IMR-90 (cell line): ENCODE data around the gene HMBS. TPM values are rescaled to one million over a fixed set of nuclear protein-coding genes. Genes with fewer than 3 reads are reported as not detected.
A peak's percentile ranks its signal among the peaks of the same experiment; 100 is the strongest.

Experiments used
- ATAC-seq: fragments of 200-7000 bp; cut with Tn5 transposase; 2 replicates; pipeline ENCODE4 v1.9.1; 2020; ENCODE audit warnings: low read depth, mild to moderate bottlenecking, moderate library complexity
- BruUV-seq: library from RNA; stranded (reverse); fragments of 400-500 nt; replicated peaks from 2 replicates; lab custom pipeline; 2021; lab: Mats Ljungman, UMichigan
- CTCF ChIA-PET: fragments of 300-600 bp; formaldehyde crosslinking; extraction: SDS; loops from one replicate; lab custom pipeline; 2021; ENCODE audit warnings: antibody characterized with exemption; lab: Yijun Ruan, JAX
- POLR2A ChIA-PET: fragments of 300-600 bp; sonication (Branson Sonifier 250); formaldehyde crosslinking; loops from one replicate; lab custom pipeline; 2022; ENCODE audit warnings: antibody characterized with exemption; ENCODE audit not compliant: unreplicated experiment; lab: Charles Lee
- DNase-seq: peaks from one replicate; pipeline ENCODE4 v3.0.0; 2013
- H2AFZ ChIP-seq: replicated peaks from 2 replicates; pipeline ENCODE3; 2013; ENCODE audit warnings: low read length, mild to moderate bottlenecking; ENCODE audit not compliant: poor library complexity
- H2AK5ac ChIP-seq: 2 replicates; pipeline ENCODE4 v1.6.1; 2013; ENCODE audit warnings: low read depth, low read length, inconsistent platforms
- H2AK9ac ChIP-seq: replicated peaks from 2 replicates; pipeline ENCODE3; 2013; ENCODE audit warnings: mild to moderate bottlenecking, low read depth, low read length, moderate library complexity; ENCODE audit not compliant: poor library complexity
- H2BK120ac ChIP-seq: 2 replicates; pipeline ENCODE4 v1.6.1; 2013; ENCODE audit warnings: low read depth, low read length, inconsistent platforms
- H2BK15ac ChIP-seq: 3 replicates; pipeline ENCODE4 v1.6.1; 2013; ENCODE audit warnings: low read depth, low read length, inconsistent platforms
- H2BK20ac ChIP-seq: 2 replicates; pipeline ENCODE4 v1.6.1; 2013; ENCODE audit warnings: low read depth, mild to moderate bottlenecking, inconsistent platforms, low read length, moderate library complexity
- H2BK5ac ChIP-seq: 2 replicates; pipeline ENCODE4 v1.6.1; 2013; ENCODE audit warnings: mild to moderate bottlenecking, low read depth, low read length, inconsistent platforms; ENCODE audit not compliant: poor library complexity, severe bottlenecking
- H3K14ac ChIP-seq: replicated peaks from 2 replicates; pipeline ENCODE4 v1.6.1; 2013; ENCODE audit warnings: low read depth, low read length, inconsistent platforms
- H3K18ac ChIP-seq: 2 replicates; pipeline ENCODE4 v1.6.1; 2013; ENCODE audit warnings: low read depth, low read length, control low read depth
- H3K23ac ChIP-seq: 2 replicates; pipeline ENCODE4 v1.6.1; 2013; ENCODE audit warnings: low read depth, low read length, inconsistent platforms
- H3K27ac ChIP-seq: 2 replicates; pipeline ENCODE4 v1.5.1; 2013; ENCODE audit warnings: mild to moderate bottlenecking, control low read depth, low read length; ENCODE audit not compliant: insufficient read depth
- H3K27me3 ChIP-seq: 2 replicates; pipeline ENCODE4 v1.6.1; 2013; ENCODE audit warnings: low read length; ENCODE audit not compliant: control insufficient read depth, insufficient read depth
- H3K36me3 ChIP-seq: 2 replicates; pipeline ENCODE4 v1.6.1; 2013; ENCODE audit warnings: low read length, mixed read lengths; ENCODE audit not compliant: control insufficient read depth, insufficient read depth
- H3K4ac ChIP-seq: 2 replicates; pipeline ENCODE4 v1.6.1; 2013; ENCODE audit warnings: low read depth, low read length, inconsistent platforms
- H3K4me1 ChIP-seq: 2 replicates; pipeline ENCODE4 v1.6.1; 2013; ENCODE audit warnings: low read length, mixed read lengths; ENCODE audit not compliant: control insufficient read depth, insufficient read depth
- H3K4me2 ChIP-seq: 2 replicates; pipeline ENCODE4 v1.6.1; 2013; ENCODE audit warnings: low read depth, mild to moderate bottlenecking, control low read depth, low read length, moderate library complexity
- H3K4me3 ChIP-seq: 2 replicates; pipeline ENCODE4 v1.5.1; 2013; ENCODE audit warnings: low read depth, mild to moderate bottlenecking, control low read depth, low read length, moderate library complexity; ENCODE audit not compliant: insufficient read depth
- H3K56ac ChIP-seq: 2 replicates; pipeline ENCODE4 v1.6.1; 2013; ENCODE audit warnings: low read length, inconsistent platforms; ENCODE audit not compliant: insufficient read depth; ENCODE audit errors: extremely low read depth
- H3K79me1 ChIP-seq, 2 experiments: 2 replicates each; pipeline ENCODE4 v1.6.1; 2013; ENCODE audit warnings: low read length in 2 of 2, inconsistent platforms in 1 of 2, low read depth in 1 of 2
- H3K9ac ChIP-seq: 2 replicates; pipeline ENCODE4 v1.6.1; 2013; ENCODE audit warnings: low read depth, low read length, control low read depth
- H3K9me1 ChIP-seq: 2 replicates; pipeline ENCODE4 v1.6.1; 2013; ENCODE audit warnings: low read length, inconsistent platforms; ENCODE audit not compliant: insufficient read depth
- H3K9me3 ChIP-seq: 2 replicates; pipeline ENCODE4 v1.6.1; 2013; ENCODE audit warnings: low read length; ENCODE audit not compliant: control insufficient read depth, insufficient read depth
- H4K20me1 ChIP-seq: 2 replicates; pipeline ENCODE4 v1.6.1; 2013; ENCODE audit warnings: low read length, inconsistent platforms; ENCODE audit not compliant: insufficient read depth
- H4K5ac ChIP-seq: 2 replicates; pipeline ENCODE4 v1.6.1; 2013; ENCODE audit warnings: mild to moderate bottlenecking, low read depth, low read length, control low read depth
- H4K8ac ChIP-seq, 2 experiments: 2 replicates each; pipeline ENCODE4 v1.6.1; 2013; ENCODE audit warnings: low read depth in 2 of 2, low read length in 2 of 2, control low read depth in 1 of 2, inconsistent platforms in 1 of 2
- H4K91ac ChIP-seq: 2 replicates; pipeline ENCODE4 v1.6.1; 2013; ENCODE audit warnings: low read depth, low read length, inconsistent platforms; ENCODE audit not compliant: insufficient read depth
- BHLHE40 ChIP-seq: fragments of 150-350 bp; IDR thresholded peaks from 2 replicates; pipeline ENCODE4 v1.6.1; 2016; ENCODE audit warnings: mild to moderate bottlenecking, low read depth, low read length
- CEBPB ChIP-seq: IDR thresholded peaks from 2 replicates; pipeline ENCODE4 v1.6.1; 2012; ENCODE audit warnings: low read depth, low read length, improper control_type of control experiment
- CHD1 ChIP-seq: IDR thresholded peaks from 2 replicates; pipeline ENCODE4 v1.6.1; 2012; ENCODE audit warnings: low read depth, low read length, improper control_type of control experiment
- FOS ChIP-seq: fragments of 150-350 bp; IDR thresholded peaks from 2 replicates; pipeline ENCODE4 v1.6.1; 2016; ENCODE audit warnings: low read depth, low read length
- MAFK ChIP-seq: IDR thresholded peaks from 2 replicates; pipeline ENCODE4 v1.6.1; 2012; ENCODE audit warnings: low read depth, low read length, improper control_type of control experiment
- MAZ ChIP-seq: IDR thresholded peaks from 2 replicates; pipeline ENCODE4 v1.6.1; 2012; ENCODE audit warnings: low read depth, mild to moderate bottlenecking, low read length, improper control_type of control experiment, moderate library complexity, borderline replicate concordance
- MXI1 ChIP-seq: IDR thresholded peaks from 2 replicates; pipeline ENCODE4 v1.6.1; 2012; ENCODE audit warnings: low read depth, mild to moderate bottlenecking, low read length, moderate library complexity, borderline replicate concordance
- NFE2L2 ChIP-seq: fragments of 150-350 bp; IDR thresholded peaks from 2 replicates; pipeline ENCODE4 v1.6.1; 2016; ENCODE audit warnings: low read depth, mild to moderate bottlenecking, low read length
- POLR2A ChIP-seq: IDR thresholded peaks from 2 replicates; pipeline ENCODE4 v1.6.1; 2012; ENCODE audit warnings: mild to moderate bottlenecking, low read depth, low read length
- RAD21 ChIP-seq: IDR thresholded peaks from 2 replicates; pipeline ENCODE4 v1.6.1; 2012; ENCODE audit warnings: low read length, improper control_type of control experiment
- RCOR1 ChIP-seq: IDR thresholded peaks from 2 replicates; pipeline ENCODE4 v1.6.1; 2012; ENCODE audit warnings: mild to moderate bottlenecking, low read length, improper control_type of control experiment; ENCODE audit not compliant: insufficient replicate concordance
- RFX5 ChIP-seq: IDR thresholded peaks from 2 replicates; pipeline ENCODE4 v1.8.0; 2012; ENCODE audit warnings: low read depth, mild to moderate bottlenecking, low read length, moderate library complexity
- SMC3 ChIP-seq: fragments of 150-350 bp; IDR thresholded peaks from 2 replicates; pipeline ENCODE4 v1.6.1; 2016; ENCODE audit warnings: low read depth, mild to moderate bottlenecking, antibody characterized with exemption, low read length, moderate library complexity
- WGBS, 2 experiments: methylation state at CpG; one replicate each; pipeline versions ENCODE4 v1.1.5 to v1.1.7; 2013; ENCODE audit warnings: missing lambda C conversion rate in 2 of 2; ENCODE audit not compliant: insufficient read length in 1 of 2; ENCODE audit errors: extremely low coverage in 2 of 2; 5-methylcytosine and 5-hydroxymethylcytosine counted together
- dilution Hi-C: fragments of 300-500 bp; cut with HindIII; formaldehyde crosslinking; loops from one replicate; pipeline ENCODE4 v1.14.3; 2018; ENCODE audit warnings: low sequenced_read_pairs; ENCODE audit not compliant: unreplicated experiment
- in situ Hi-C: fragments of 300-500 bp; cut with MboI; formaldehyde crosslinking; loops from 3 replicates; pipeline ENCODE4 v1.14.3; 2019; ENCODE audit warnings: low sequenced_read_pairs, inconsistent platforms, mixed read lengths
- intact Hi-C: fragments of 100-400 bp; cut with micrococcal nuclease; formaldehyde crosslinking; loops from 2 replicates; pipeline ENCODE4 v1.10.0; 2022
- polyA plus RNA-seq, 3 experiments: library from polyadenylated mRNA; depleted of rRNA; stranded (reverse); fragments of >200 nt; gene quantifications; 2 replicates each; pipeline ENCODE4 v1.2.3, GENCODE V29; 2012; ENCODE audit warnings: low replicate concordance in 1 of 3
- total RNA-seq: library from RNA; depleted of rRNA; stranded (reverse); fragments of >200 nt; gene quantifications from 2 replicates; pipeline ENCODE4 v1.2.3, GENCODE V29; 2012
- TF ChIP-seq, protein P1 (sequence below): fragments of 150-350 bp; IDR thresholded peaks from 2 replicates; pipeline ENCODE4 v1.6.1; 2016; ENCODE audit warnings: low read depth, mild to moderate bottlenecking, low read length, moderate library complexity, borderline replicate concordance
- TF ChIP-seq, protein P2 (sequence below): fragments of 150-350 bp; IDR thresholded peaks from 2 replicates; pipeline ENCODE4 v1.6.1; 2017; ENCODE audit warnings: mild to moderate bottlenecking, antibody characterized with exemption, low read length, low read depth
- TF ChIP-seq, protein P3 (sequence below): conservative IDR thresholded peaks from 2 replicates; pipeline ENCODE4 v1.5.1; 2012; ENCODE audit warnings: mild to moderate bottlenecking, low read depth, low read length, improper control_type of control experiment

The HMBS gene
- total and polyA plus RNA-seq, 2 of the 4 experiments (the other 2 are of a cell fraction) = 17.9 to 59.5 TPM

DNA sequence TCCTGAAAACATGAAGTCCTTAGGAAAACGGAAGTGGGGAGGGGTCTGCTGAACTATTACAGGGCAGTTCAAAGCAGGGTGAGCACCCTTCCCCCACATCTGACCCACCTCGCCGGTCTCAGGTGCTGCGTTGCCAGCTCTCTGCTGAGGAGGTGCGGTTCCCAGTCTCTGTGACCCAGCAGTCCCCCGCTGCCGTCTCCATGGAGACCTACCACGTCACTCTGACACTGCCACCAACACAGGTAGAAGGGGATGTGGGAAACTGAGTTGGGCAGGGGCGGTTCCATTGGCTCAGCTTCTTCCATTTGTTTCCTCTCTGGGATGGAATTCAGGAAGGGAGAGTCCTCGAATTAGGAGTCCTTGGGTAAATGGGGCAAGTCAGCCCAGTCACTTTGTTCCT, 25.8 kb downstream of the HMBS start:
- Histone ChIP-seq H3K4me2 (no peak overlapping the region), H2BK15ac (no peak overlapping the region), H3K4me1 (peaks cover 9% of the 10 kb centered on the region), H2BK120ac (no peak overlapping the region), H3K4ac (no peak overlapping the region), H2AK9ac (peak overlapping the region; percentile 48), H2BK5ac (no peak overlapping the region), H3K27me3 (no peaks in the 10 kb centered on the region), H3K18ac (no peak overlapping the region), H4K20me1 (peaks cover 4% of the 10 kb centered on the region; the same call in 1 of the 2 replicates), H3K14ac (no peak overlapping the region), H3K4me3 (no peak overlapping the region), H2AFZ (no peak overlapping the region), H3K9me1 (peaks cover 21% of the 10 kb centered on the region), H3K36me3 (peaks cover 29% of the 10 kb centered on the region), H4K5ac (no peak overlapping the region), H3K27ac (no peak overlapping the region), H2AK5ac (no peak overlapping the region), H4K8ac (no peak overlapping the region), H3K9ac (no peak overlapping the region), H4K91ac (no peak overlapping the region), H3K79me1 (peaks cover 21 to 47% of the 10 kb centered on the region in 2 experiments), H3K23ac (no peak overlapping the region), H2BK20ac (no peak overlapping the region), H3K56ac (no peak overlapping the region), H3K9me3 (no peaks in the 10 kb centered on the region)
- CTCF ChIA-PET = no interaction called here
- no CpG with 5 or more reads among the region's 10 CpGs for WGBS, 2 experiments
- POLR2A ChIA-PET = no interaction called here
- dilution Hi-C loops = no loop called here
- intact Hi-C loops = no loop called here
- BruUV-seq = no TSS peak
- TF ChIP-seq SMC3 (no peak), RFX5 (no peak), FOS (no peak), NFE2L2 (no peak), MXI1 (no peak), CEBPB (no peak), CHD1 (no peak), RCOR1 (no peak), RAD21 (no peak), POLR2A (no peak), MAZ (no peak), MAFK (no peak), BHLHE40 (no peak)
- TF ChIP-seq, protein P1, sequence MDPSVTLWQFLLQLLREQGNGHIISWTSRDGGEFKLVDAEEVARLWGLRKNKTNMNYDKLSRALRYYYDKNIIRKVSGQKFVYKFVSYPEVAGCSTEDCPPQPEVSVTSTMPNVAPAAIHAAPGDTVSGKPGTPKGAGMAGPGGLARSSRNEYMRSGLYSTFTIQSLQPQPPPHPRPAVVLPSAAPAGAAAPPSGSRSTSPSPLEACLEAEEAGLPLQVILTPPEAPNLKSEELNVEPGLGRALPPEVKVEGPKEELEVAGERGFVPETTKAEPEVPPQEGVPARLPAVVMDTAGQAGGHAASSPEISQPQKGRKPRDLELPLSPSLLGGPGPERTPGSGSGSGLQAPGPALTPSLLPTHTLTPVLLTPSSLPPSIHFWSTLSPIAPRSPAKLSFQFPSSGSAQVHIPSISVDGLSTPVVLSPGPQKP = no peak
- TF ChIP-seq, protein P2, sequence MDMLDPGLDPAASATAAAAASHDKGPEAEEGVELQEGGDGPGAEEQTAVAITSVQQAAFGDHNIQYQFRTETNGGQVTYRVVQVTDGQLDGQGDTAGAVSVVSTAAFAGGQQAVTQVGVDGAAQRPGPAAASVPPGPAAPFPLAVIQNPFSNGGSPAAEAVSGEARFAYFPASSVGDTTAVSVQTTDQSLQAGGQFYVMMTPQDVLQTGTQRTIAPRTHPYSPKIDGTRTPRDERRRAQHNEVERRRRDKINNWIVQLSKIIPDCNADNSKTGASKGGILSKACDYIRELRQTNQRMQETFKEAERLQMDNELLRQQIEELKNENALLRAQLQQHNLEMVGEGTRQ = no peak
- TF ChIP-seq, protein P3, sequence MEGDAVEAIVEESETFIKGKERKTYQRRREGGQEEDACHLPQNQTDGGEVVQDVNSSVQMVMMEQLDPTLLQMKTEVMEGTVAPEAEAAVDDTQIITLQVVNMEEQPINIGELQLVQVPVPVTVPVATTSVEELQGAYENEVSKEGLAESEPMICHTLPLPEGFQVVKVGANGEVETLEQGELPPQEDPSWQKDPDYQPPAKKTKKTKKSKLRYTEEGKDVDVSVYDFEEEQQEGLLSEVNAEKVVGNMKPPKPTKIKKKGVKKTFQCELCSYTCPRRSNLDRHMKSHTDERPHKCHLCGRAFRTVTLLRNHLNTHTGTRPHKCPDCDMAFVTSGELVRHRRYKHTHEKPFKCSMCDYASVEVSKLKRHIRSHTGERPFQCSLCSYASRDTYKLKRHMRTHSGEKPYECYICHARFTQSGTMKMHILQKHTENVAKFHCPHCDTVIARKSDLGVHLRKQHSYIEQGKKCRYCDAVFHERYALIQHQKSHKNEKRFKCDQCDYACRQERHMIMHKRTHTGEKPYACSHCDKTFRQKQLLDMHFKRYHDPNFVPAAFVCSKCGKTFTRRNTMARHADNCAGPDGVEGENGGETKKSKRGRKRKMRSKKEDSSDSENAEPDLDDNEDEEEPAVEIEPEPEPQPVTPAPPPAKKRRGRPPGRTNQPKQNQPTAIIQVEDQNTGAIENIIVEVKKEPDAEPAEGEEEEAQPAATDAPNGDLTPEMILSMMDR = no peak
- DNase-seq = no peak
- no peak for ATAC-seq
- in situ Hi-C loops = no loop called here
